T-cell (primary cell): ENCODE data around the gene PRRC2B. TPM values are rescaled to one million over a fixed set of nuclear protein-coding genes. Genes with fewer than 3 reads are reported as not detected.
A peak's percentile ranks its signal among the peaks of the same experiment; 100 is the strongest.

Experiments used
- ATAC-seq, 4 experiments: fragments of 200-7000 bp in 3 of 4; fragments of 150-1000 bp in 1 of 4; cut with Tn5 transposase; replicated peaks in 1 of 4; 1 replicate in 3 of 4; 2 replicates in 1 of 4; pipeline ENCODE4 v1.10.0; 2021; ENCODE audit warnings: moderate library complexity in 3 of 4, mild to moderate bottlenecking in 2 of 4, moderate number of reproducible peaks in 1 of 4
- CTCF ChIA-PET, 2 donors: fragments of 300-600 bp; sonication (Branson Sonifier 250); formaldehyde crosslinking; loops; one replicate each; lab custom pipeline; 2022; ENCODE audit warnings: antibody characterized with exemption in 2 of 2; lab: Charles Lee
- POLR2A ChIA-PET, 2 donors: fragments of 300-600 bp; sonication (Branson Sonifier 250); formaldehyde crosslinking; loops; one replicate each; lab custom pipeline; 2022; ENCODE audit warnings: antibody characterized with exemption in 2 of 2; lab: Charles Lee
- DNase-seq, 35 experiments: peaks; one replicate each; pipeline versions ENCODE4 v3.0.0 to v3.0.0-alpha.2; 2013 to 2023
- H3K27ac ChIP-seq: one replicate; pipeline ENCODE4 v1.5.1; 2013; ENCODE audit warnings: low read length
- H3K27me3 ChIP-seq, 2 experiments: replicated peaks in 1 of 2; 1 replicate in 1 of 2; 2 replicates in 1 of 2; pipeline versions ENCODE4 v1.6.1 to v1.7.0; 2013; ENCODE audit warnings: low read length in 1 of 2, mixed read lengths in 1 of 2; ENCODE audit not compliant: control insufficient read depth in 2 of 2, insufficient read depth in 2 of 2; ENCODE audit errors: extremely low read depth in 1 of 2
- H3K36me3 ChIP-seq, 2 donors: 1 replicate in 1 of 2; 2 replicates in 1 of 2; pipeline versions ENCODE4 v1.6.1 to v1.7.0; 2013; ENCODE audit warnings: low read length in 1 of 2; ENCODE audit not compliant: control insufficient read depth in 2 of 2, insufficient read depth in 1 of 2; ENCODE audit errors: extremely low read depth in 1 of 2
- H3K4me1 ChIP-seq, 2 experiments: 1 replicate in 1 of 2; 2 replicates in 1 of 2; pipeline versions ENCODE4 v1.6.1 to v1.7.0; 2013; ENCODE audit warnings: low read length in 2 of 2, mixed read lengths in 1 of 2; ENCODE audit not compliant: insufficient read depth in 2 of 2, control insufficient read depth in 1 of 2; ENCODE audit errors: extremely low read depth in 1 of 2
- H3K4me3 ChIP-seq, 2 donors: 1 replicate in 1 of 2; 2 replicates in 1 of 2; pipeline versions ENCODE4 v1.5.1 to v1.7.0; 2013; ENCODE audit warnings: mild to moderate bottlenecking in 2 of 2, low read length in 1 of 2, moderate library complexity in 1 of 2; ENCODE audit not compliant: control insufficient read depth in 1 of 2; ENCODE audit errors: extremely low read depth in 1 of 2
- H3K9me3 ChIP-seq: 2 replicates; pipeline ENCODE4 v1.7.0; 2013
- H3K27ac Mint-ChIP-seq, 2 donors: one replicate each; pipeline ENCODE4 v1.8.0; 2020 to 2021; ENCODE audit warnings: mild to moderate bottlenecking in 2 of 2, mixed read lengths in 2 of 2
- H3K27me3 Mint-ChIP-seq, 2 donors: one replicate each; pipeline ENCODE4 v1.8.0; 2021 to 2022; ENCODE audit warnings: mixed read lengths in 2 of 2
- H3K36me3 Mint-ChIP-seq: one replicate; pipeline ENCODE4 v1.8.0; 2021; ENCODE audit warnings: mixed read lengths
- H3K4me1 Mint-ChIP-seq, 3 donors: one replicate each; pipeline ENCODE4 v1.8.0; 2020 to 2022; ENCODE audit warnings: mixed read lengths in 3 of 3, mild to moderate bottlenecking in 1 of 3
- H3K4me3 Mint-ChIP-seq, 3 donors: one replicate each; pipeline ENCODE4 v1.8.0; 2020 to 2022; ENCODE audit warnings: mild to moderate bottlenecking in 3 of 3, mixed read lengths in 3 of 3, moderate library complexity in 3 of 3
- H3K9me3 Mint-ChIP-seq, 3 donors: one replicate each; pipeline ENCODE4 v1.8.0; 2020 to 2022; ENCODE audit warnings: mixed read lengths in 3 of 3
- WGBS: methylation state at CpG from one replicate; pipeline ENCODE4 v1.1.5; 2013; ENCODE audit warnings: missing lambda C conversion rate; ENCODE audit not compliant: insufficient coverage; 5-methylcytosine and 5-hydroxymethylcytosine counted together
- total RNA-seq, 35 experiments: library from RNA in 6 of 35; stranded (reverse) in 6 of 35; fragments of 120-200 nt in 1 of 35; gene quantifications; one replicate each; pipeline versions ENCODE4 v1.2.1 to v1.2.4 and lab custom pipeline; 2013 to 2026

Gene PRRC2B
- total RNA-seq, 5 donors from 2014 or later (not counting 1 experiment from before 2014, with no cell fraction given), result 259 to 375 (median 370) TPM

- ChIA-PET CTCF (no interaction called here), POLR2A (no interaction called here)
- H3K4me3 Mint-ChIP-seq, result peak overlapping the region; percentile 66 to 75 (median 69)
- peak; percentile 7 to 33 (median 24) for ATAC-seq
- H3K27ac ChIP-seq, result peak overlapping the region; percentile 58
- H3K36me3 Mint-ChIP-seq, result peaks cover 14% of the 10 kb centered on the region
- peak overlapping the region; percentile 57 to 66 for H3K4me3 ChIP-seq
- peak overlapping the region in 1 of 2 donors; percentile 64 for H3K27ac Mint-ChIP-seq
- H3K36me3 ChIP-seq, result peaks cover 9 to 35% of the 10 kb centered on the region in 2 donors
- WGBS, result 3% methylated on average over 27 of the region's 29 CpGs
- peaks cover 15 to 43% of the 10 kb centered on the region in 2 experiments for H3K4me1 ChIP-seq
- no peaks in the 10 kb centered on the region for H3K9me3 Mint-ChIP-seq
- peak in 1 of 35 experiments; percentile 16 for DNase-seq
- no peaks in the 10 kb centered on the region for H3K27me3 ChIP-seq
- peaks cover 25 to 36% (median 31%) of the 10 kb centered on the region in 3 donors for H3K4me1 Mint-ChIP-seq
- H3K27me3 Mint-ChIP-seq, result no peaks in the 10 kb centered on the region
- no peaks in the 10 kb centered on the region for H3K9me3 ChIP-seq
Observed at GRCh38 chr9:131530546-131530919, 136.6 kb downstream of the PRRC2B start.

- ChIA-PET POLR2A (interaction anchor here in 1 of 2 donors (0.6 kb wide), 1 partner anchor 134 kb away, joined by 5 read pairs; no protein-coding TSS in a partner anchor), CTCF (interaction anchor here in 1 of 2 donors (0.7 kb wide), 1 partner anchor 21 kb away, joined by 3 read pairs; no protein-coding TSS in a partner anchor)
- H3K27ac ChIP-seq, result peak within 1 kb of the TSS; percentile 58
- H3K4me1 ChIP-seq, result peaks cover 16 to 46% of the 10 kb centered on the region in 2 experiments
- no peaks in the 10 kb centered on the region for H3K9me3 Mint-ChIP-seq
- H3K9me3 ChIP-seq, result no peaks in the 10 kb centered on the region
- H3K27me3 ChIP-seq, result no peaks in the 10 kb centered on the region
- peaks cover 13% of the 10 kb centered on the region for H3K36me3 Mint-ChIP-seq
- peak; percentile 89 to 94 (median 92) for ATAC-seq
- WGBS, result 16% methylated on average over 97 of the region's 103 CpGs
- DNase-seq, result peak; percentile 31 to 89 (median 63)
- H3K27ac Mint-ChIP-seq, result peak within 1 kb of the TSS in 1 of 2 donors; percentile 75
- no peaks in the 10 kb centered on the region for H3K27me3 Mint-ChIP-seq
- H3K4me3 Mint-ChIP-seq, result peak within 1 kb of the TSS; percentile 66 to 75 (median 69)
- H3K36me3 ChIP-seq, result peaks cover 8 to 29% of the 10 kb centered on the region in 2 donors
- peak within 1 kb of the TSS; percentile 66 to 71 for H3K4me3 ChIP-seq
- H3K4me1 Mint-ChIP-seq, result peaks cover 25 to 39% (median 34%) of the 10 kb centered on the region in 3 donors
Observed at GRCh38 chr9:131530920-131531832, 137.3 kb downstream of the PRRC2B start, which contains the start of gene UCK1. TSS of gene UCK1 (minus strand) at chr9:131531263. CDS start at chr9:131531174, 89 bp downstream.

GRCh38 chr9:131534721-131535237 is 140.9 kb downstream of the PRRC2B start:
- peak overlapping the region in 1 of 3 donors; percentile 59 for H3K4me3 Mint-ChIP-seq
- POLR2A ChIA-PET, result interaction anchor here in 1 of 2 donors (0.6 kb wide), 1 partner anchor 25 kb away, joined by 3 read pairs; no protein-coding TSS in a partner anchor
- H3K27me3 Mint-ChIP-seq, result no peaks in the 10 kb centered on the region
- H3K27ac ChIP-seq, result no peak overlapping the region
- no peaks in the 10 kb centered on the region for H3K9me3 Mint-ChIP-seq
- no peaks in the 10 kb centered on the region for H3K36me3 Mint-ChIP-seq
- peaks cover 28 to 49% (median 39%) of the 10 kb centered on the region in 3 donors for H3K4me1 Mint-ChIP-seq
- DNase-seq (peak in 25 of 35 experiments; percentile 11 to 57 (median 33)), ATAC-seq (peak; percentile 24 to 60 (median 46))
- H3K9me3 ChIP-seq, result no peaks in the 10 kb centered on the region
- H3K36me3 ChIP-seq, result peaks cover 0 to 3% of the 10 kb centered on the region in 2 donors
- H3K4me1 ChIP-seq, result peaks cover 18 to 63% of the 10 kb centered on the region in 2 experiments
- no peaks in the 10 kb centered on the region for H3K27me3 ChIP-seq
- CTCF ChIA-PET, result no interaction called here
- H3K27ac Mint-ChIP-seq, result peak overlapping the region; percentile 70 to 73
- 0% methylated on average over 1 of the region's 8 CpGs for WGBS
- peak overlapping the region in 1 of 2 donors; percentile 40 for H3K4me3 ChIP-seq

- Histone ChIP-seq H3K4me3 (no peak overlapping the region), H3K9me3 (no peaks in the 10 kb centered on the region), H3K27ac (no peak overlapping the region), H3K4me1 (peaks cover 15 to 57% of the 10 kb centered on the region in 2 experiments), H3K27me3 (no peaks in the 10 kb centered on the region), H3K36me3 (no peaks in the 10 kb centered on the region)
- Mint-ChIP-seq H3K27me3 (no peaks in the 10 kb centered on the region), H3K9me3 (peaks cover 0 to 4% (median 2%) of the 10 kb centered on the region in 3 donors), H3K36me3 (no peaks in the 10 kb centered on the region), H3K4me3 (no peak overlapping the region), H3K27ac (no peak overlapping the region), H3K4me1 (peaks cover 30 to 52% (median 42%) of the 10 kb centered on the region in 3 donors)
- DNase-seq (no peak), ATAC-seq (no peak)
- ChIA-PET POLR2A (no interaction called here), CTCF (no interaction called here)
- 100% methylated on average over 2 of the region's 19 CpGs for WGBS
Observed at GRCh38 chr9:131537946-131538345, 144.1 kb downstream of the PRRC2B start.

GRCh38 chr9:131539223-131539923 is 145.5 kb downstream of the PRRC2B start:
- ATAC-seq (peak; percentile 68 to 87 (median 79)), DNase-seq (peak in 18 of 35 experiments; percentile 12 to 51 (median 24))
- ChIA-PET CTCF (interaction anchor here in 1 of 2 donors (0.7 kb wide), 1 partner anchor 898 kb away, joined by 3 read pairs; no protein-coding TSS in a partner anchor), POLR2A (interaction anchor here in 1 of 2 donors (0.7 kb wide), 2 partner anchors 188 to 190 kb away, joined by 3 to 6 read pairs; no protein-coding TSS in a partner anchor)
- H3K9me3 ChIP-seq, result no peaks in the 10 kb centered on the region
- Mint-ChIP-seq H3K9me3 (peaks cover 0 to 12% (median 8%) of the 10 kb centered on the region in 3 donors), H3K27ac (peak overlapping the region; percentile 88 to 90), H3K27me3 (peaks cover 0 to under 1% of the 10 kb centered on the region in 2 donors), H3K4me3 (peak overlapping the region in 1 of 3 donors; percentile 61), H3K4me1 (peaks cover 26 to 49% (median 39%) of the 10 kb centered on the region in 3 donors), H3K36me3 (no peaks in the 10 kb centered on the region)
- peak overlapping the region; percentile 52 for H3K27ac ChIP-seq
- no peak overlapping the region for H3K4me3 ChIP-seq
- no peaks in the 10 kb centered on the region for H3K36me3 ChIP-seq
- peaks cover 13 to 51% of the 10 kb centered on the region in 2 experiments for H3K4me1 ChIP-seq
- peaks cover 0 to under 1% of the 10 kb centered on the region in 2 experiments for H3K27me3 ChIP-seq
- 48% methylated on average over 6 of the region's 7 CpGs for WGBS
